Fibroblast of the aortic adventitia (primary cell): ENCODE measurements around the gene IL17D. TPM values are rescaled to one million over a fixed set of nuclear protein-coding genes. Genes with fewer than 3 reads are reported as not detected.

Experiments used
- DNase-seq: peaks from one replicate; pipeline ENCODE4 v3.0.0-alpha.2; 2010; ENCODE audit warnings: low read depth
- H3K4me3 ChIP-seq: 2 replicates; pipeline ENCODE4 v1.5.1; 2011; ENCODE audit warnings: low read depth, mild to moderate bottlenecking, control low read depth, low read length, moderate library complexity
- total RNA-seq: library from RNA; depleted of rRNA; stranded (reverse); fragments of >200 nt; gene quantifications from 2 replicates; pipeline ENCODE4 v1.2.3, GENCODE V29; 2012; ENCODE audit warnings: low replicate concordance
- TF ChIP-seq, protein P1 (sequence below): IDR thresholded peaks from 2 replicates; pipeline ENCODE4 v1.5.1; 2011; ENCODE audit warnings: mild to moderate bottlenecking, low read length, control low read depth, inconsistent platforms; ENCODE audit not compliant: insufficient read depth

The IL17D gene
- total RNA-seq, 1 donor, result 5.0 TPM

DNA sequence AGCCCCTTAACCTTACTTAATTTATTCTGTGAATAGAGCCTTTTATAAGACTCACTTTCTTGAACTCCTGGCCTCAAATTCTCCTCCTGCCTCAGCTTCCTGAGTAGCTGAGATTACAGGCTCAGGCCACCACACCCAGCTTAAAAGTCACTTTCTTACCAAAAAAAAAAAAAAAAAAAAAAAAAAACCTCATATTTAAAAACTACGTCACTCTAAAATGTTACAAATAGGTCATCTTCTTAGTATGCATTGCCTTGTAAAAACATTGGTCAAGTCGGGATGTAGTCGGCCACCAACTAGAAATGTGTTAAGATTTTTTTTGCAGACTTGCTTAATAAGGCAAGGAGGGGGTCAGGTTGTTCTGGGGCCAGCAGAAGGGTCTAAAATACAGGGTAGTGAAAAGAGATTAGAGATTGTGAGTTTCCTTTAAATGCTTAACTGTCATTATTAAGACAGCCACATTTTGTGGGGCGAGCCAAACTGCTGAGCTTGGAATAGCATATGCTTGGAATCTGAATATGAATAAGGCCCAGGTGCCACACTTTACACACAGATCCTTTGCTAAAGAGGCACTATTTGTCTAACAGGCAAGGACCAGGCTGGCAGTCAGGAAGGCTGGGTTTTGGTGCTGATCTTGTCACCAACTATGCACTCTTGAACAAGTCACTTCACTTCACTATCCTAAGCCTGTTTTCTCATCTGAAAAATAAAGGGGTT is 16.5 kb upstream of the IL17D start:
- TF ChIP-seq, protein P1, sequence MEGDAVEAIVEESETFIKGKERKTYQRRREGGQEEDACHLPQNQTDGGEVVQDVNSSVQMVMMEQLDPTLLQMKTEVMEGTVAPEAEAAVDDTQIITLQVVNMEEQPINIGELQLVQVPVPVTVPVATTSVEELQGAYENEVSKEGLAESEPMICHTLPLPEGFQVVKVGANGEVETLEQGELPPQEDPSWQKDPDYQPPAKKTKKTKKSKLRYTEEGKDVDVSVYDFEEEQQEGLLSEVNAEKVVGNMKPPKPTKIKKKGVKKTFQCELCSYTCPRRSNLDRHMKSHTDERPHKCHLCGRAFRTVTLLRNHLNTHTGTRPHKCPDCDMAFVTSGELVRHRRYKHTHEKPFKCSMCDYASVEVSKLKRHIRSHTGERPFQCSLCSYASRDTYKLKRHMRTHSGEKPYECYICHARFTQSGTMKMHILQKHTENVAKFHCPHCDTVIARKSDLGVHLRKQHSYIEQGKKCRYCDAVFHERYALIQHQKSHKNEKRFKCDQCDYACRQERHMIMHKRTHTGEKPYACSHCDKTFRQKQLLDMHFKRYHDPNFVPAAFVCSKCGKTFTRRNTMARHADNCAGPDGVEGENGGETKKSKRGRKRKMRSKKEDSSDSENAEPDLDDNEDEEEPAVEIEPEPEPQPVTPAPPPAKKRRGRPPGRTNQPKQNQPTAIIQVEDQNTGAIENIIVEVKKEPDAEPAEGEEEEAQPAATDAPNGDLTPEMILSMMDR, result no peak
- DNase-seq, result peak; percentile 45
- no peak overlapping the region for H3K4me3 ChIP-seq

GRCh38 chr13:20689291-20689690 is 14.2 kb upstream of the IL17D start:
- TF ChIP-seq, protein P1, result no peak
- no peak overlapping the region for H3K4me3 ChIP-seq
- DNase-seq, result no peak

DNA sequence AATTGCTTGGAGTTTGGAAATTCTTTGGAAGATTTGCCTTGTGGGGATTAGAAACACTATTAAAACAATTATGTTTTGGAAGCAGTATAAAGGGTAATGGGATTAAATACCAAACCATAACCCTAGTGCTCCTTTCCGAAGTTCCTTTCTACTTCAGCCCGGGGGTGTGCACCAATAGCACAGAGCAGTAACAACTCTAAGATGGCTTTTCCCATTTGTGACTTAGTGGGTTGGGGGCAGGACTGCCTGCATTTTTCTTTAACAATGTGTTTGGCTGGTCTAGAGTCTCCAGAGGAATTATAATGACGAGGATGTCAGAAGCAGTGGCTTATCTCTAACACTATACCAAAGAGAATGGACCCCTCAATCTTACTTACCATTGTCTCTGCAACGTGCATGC is 11.9 kb upstream of the IL17D start:
- H3K4me3 ChIP-seq, result no peak overlapping the region
- no peak for DNase-seq
- TF ChIP-seq, protein P1, result no peak

- no peak overlapping the region for H3K4me3 ChIP-seq
- TF ChIP-seq, protein P1, result no peak
- no peak for DNase-seq
Measured at GRCh38 chr13:20696073-20696472, 7.4 kb upstream of the IL17D start.

- no peak overlapping the region for H3K4me3 ChIP-seq
- DNase-seq, result no peak
- TF ChIP-seq, protein P1, result no peak
Measured at GRCh38 chr13:20699715-20700114, 3.8 kb upstream of the IL17D start.

GRCh38 chr13:20700288-20700687 is 3.2 kb upstream of the IL17D start:
- no peak for DNase-seq
- H3K4me3 ChIP-seq, result no peak overlapping the region
- TF ChIP-seq, protein P1, result no peak

DNA sequence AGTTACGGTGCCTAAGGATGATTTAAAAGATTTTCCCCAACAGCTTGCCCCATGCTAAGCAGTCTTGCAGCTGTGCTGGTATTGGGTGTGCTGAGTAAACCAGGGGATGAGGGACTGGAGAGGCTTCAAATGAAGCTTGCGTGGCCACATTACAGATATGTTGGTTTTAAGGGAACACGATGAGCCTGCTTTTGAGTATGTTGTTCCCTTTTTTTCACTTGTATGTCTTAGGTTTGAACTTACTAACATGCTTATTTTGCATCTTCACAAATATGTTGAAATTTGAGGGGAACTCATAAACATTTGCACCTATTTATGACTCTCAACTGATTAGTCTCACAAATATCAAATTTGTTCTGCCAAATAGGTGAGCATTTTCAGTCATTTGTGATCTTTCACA is 2.0 kb upstream of the IL17D start:
- no peak overlapping the region for H3K4me3 ChIP-seq
- TF ChIP-seq, protein P1, result no peak
- no peak for DNase-seq
